MM.1S (cell line): ENCODE results near the gene PTRH1.

Experiments
- DNase-seq: peaks from one replicate; pipeline ENCODE4 v3.0.0-alpha.2; 2015
- H2AFZ ChIP-seq: fragments of 300-600 bp; sonication (generic); 2 replicates; pipeline ENCODE4 v1.6.0; 2016; ENCODE audit warnings: antibody characterized with exemption, low read length
- H3F3A ChIP-seq: fragments of 300-600 bp; sonication (generic); 2 replicates; pipeline ENCODE4 v1.6.1; 2016; ENCODE audit warnings: mild to moderate bottlenecking, antibody characterized with exemption, low read length, moderate library complexity, mixed read lengths; ENCODE audit not compliant: insufficient read depth
- H3K27ac ChIP-seq: fragments of 300-600 bp; sonication (generic); 2 replicates; pipeline ENCODE4 v1.5.1; 2016; ENCODE audit warnings: mild to moderate bottlenecking, low read length
- H3K27me3 ChIP-seq: fragments of 300-600 bp; sonication (generic); replicated peaks from 2 replicates; pipeline ENCODE4 v1.6.0; 2016; ENCODE audit warnings: low read length; ENCODE audit not compliant: insufficient read depth
- H3K36me3 ChIP-seq: fragments of 300-600 bp; sonication (generic); replicated peaks from 2 replicates; pipeline ENCODE4 v1.6.1; 2016; ENCODE audit warnings: mild to moderate bottlenecking, low read length, mixed read lengths; ENCODE audit not compliant: insufficient read depth
- H3K4me1 ChIP-seq: fragments of 300-600 bp; sonication (generic); 2 replicates; pipeline ENCODE4 v1.6.1; 2016; ENCODE audit warnings: low read length, mixed read lengths
- H3K4me2 ChIP-seq: fragments of 300-600 bp; sonication (generic); 2 replicates; pipeline ENCODE4 v1.6.0; 2016; ENCODE audit warnings: low read depth, low read length
- H3K4me3 ChIP-seq: fragments of 300-600 bp; sonication (generic); 2 replicates; pipeline ENCODE4 v1.5.1; 2016; ENCODE audit warnings: low read length, mixed read lengths
- H3K79me2 ChIP-seq: fragments of 300-600 bp; sonication (generic); 2 replicates; pipeline ENCODE4 v1.6.1; 2016; ENCODE audit warnings: mixed run types, low read length, mixed read lengths
- H3K9ac ChIP-seq: fragments of 300-600 bp; sonication (generic); 2 replicates; pipeline ENCODE4 v1.6.1; 2016; ENCODE audit warnings: low read length, mixed read lengths
- H3K9me2 ChIP-seq: fragments of 300-600 bp; sonication (generic); replicated peaks from 2 replicates; pipeline ENCODE4 v1.6.1; 2016; ENCODE audit warnings: mild to moderate bottlenecking, low read length, mixed read lengths; ENCODE audit not compliant: insufficient read depth
- H3K9me3 ChIP-seq: fragments of 300-600 bp; sonication (generic); replicated peaks from 2 replicates; pipeline ENCODE4 v1.6.1; 2016; ENCODE audit warnings: mild to moderate bottlenecking, low read length, mixed read lengths; ENCODE audit not compliant: insufficient read depth
- H4K20me1 ChIP-seq: fragments of 300-600 bp; sonication (generic); 2 replicates; pipeline ENCODE4 v1.6.1; 2016; ENCODE audit warnings: mild to moderate bottlenecking, low read length, moderate library complexity, mixed read lengths; ENCODE audit not compliant: insufficient read depth
- CTCF ChIP-seq: fragments of 300-600 bp; sonication (generic); IDR thresholded peaks from 2 replicates; pipeline ENCODE4 v1.5.1; 2016; ENCODE audit warnings: antibody characterized with exemption, low read length, mixed read lengths
- EZH2 ChIP-seq: fragments of 300-600 bp; sonication (generic); optimal IDR thresholded peaks from 2 replicates; pipeline ENCODE3; 2017; ENCODE audit warnings: low read depth, mild to moderate bottlenecking, antibody characterized with exemption, low read length, mixed read lengths
- EZH2phosphoT487 ChIP-seq: fragments of 300-600 bp; sonication (generic); IDR thresholded peaks from 2 replicates; pipeline ENCODE4 v1.6.1; 2018; ENCODE audit warnings: antibody characterized with exemption, low read length

Gene PTRH1

GRCh38 chr9:127742435-127743088 lies 27.1 kb upstream of the PTRH1 start:
- Histone ChIP-seq H3K9me2 (no peaks in the 10 kb centered on the region), H3K27ac (no peak overlapping the region), H3K9me3 (no peaks in the 10 kb centered on the region), H3K4me2 (no peak overlapping the region), H3K79me2 (no peaks in the 10 kb centered on the region), H4K20me1 (no peaks in the 10 kb centered on the region), H2AFZ (no peak overlapping the region), H3K4me1 (no peaks in the 10 kb centered on the region), H3K4me3 (no peak overlapping the region), H3F3A (0 out of 2 replicates have a peak, but pooled peaks cover 7% of the 10 kb centered on the region), H3K9ac (no peak overlapping the region), H3K27me3 (no peaks in the 10 kb centered on the region), H3K36me3 (no peaks in the 10 kb centered on the region)
- TF ChIP-seq EZH2phosphoT487, result no peak
- TF ChIP-seq EZH2, result no peak
- no peak for TF ChIP-seq CTCF
- DNase-seq, result no peak

DNA sequence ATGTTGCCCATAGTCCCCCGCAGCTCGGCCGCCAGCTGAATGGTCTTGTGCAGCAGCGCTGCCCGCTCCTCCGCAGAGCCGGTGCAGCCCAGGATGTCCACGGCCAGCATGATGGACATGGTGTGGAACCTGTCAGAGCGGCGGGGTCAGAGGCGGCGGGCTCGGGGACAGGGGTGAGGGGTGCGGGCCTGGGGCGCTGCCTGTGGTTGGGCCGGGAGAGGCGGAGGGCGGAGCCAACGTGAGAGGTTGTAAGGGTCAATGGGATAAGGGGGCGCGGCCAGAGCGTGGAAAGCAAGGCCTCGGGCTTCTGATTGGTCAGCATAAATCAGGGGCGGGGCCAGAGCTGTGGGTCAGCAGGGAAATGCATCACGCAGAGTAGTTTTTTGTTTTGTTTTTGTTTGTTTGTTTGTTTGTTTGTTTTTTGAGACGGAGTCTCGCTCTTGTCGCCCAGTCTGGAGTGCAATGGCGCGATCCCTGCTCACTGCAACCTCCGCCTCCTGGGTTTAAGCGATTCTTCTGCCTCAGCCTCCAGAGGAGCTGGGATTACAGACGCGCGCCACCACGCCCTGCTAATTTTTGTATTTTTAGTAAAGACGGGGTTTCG lies 26.5 kb upstream of the PTRH1 start:
- H3K9ac ChIP-seq, result no peak overlapping the region
- no peaks in the 10 kb centered on the region for H4K20me1 ChIP-seq
- TF ChIP-seq EZH2 (no peak), CTCF (no peak), EZH2phosphoT487 (no peak)
- H2AFZ ChIP-seq, result no peak overlapping the region
- no peak overlapping the region for H3K4me2 ChIP-seq
- H3K27ac ChIP-seq, result no peak overlapping the region
- H3K4me1 ChIP-seq, result peaks cover 4% of the 10 kb centered on the region; the same call in 1 of the 2 replicates
- H3K79me2 ChIP-seq, result no peaks in the 10 kb centered on the region
- peaks cover 12% of the 10 kb centered on the region for H3F3A ChIP-seq
- no peaks in the 10 kb centered on the region for H3K9me3 ChIP-seq
- no peak for DNase-seq
- H3K9me2 ChIP-seq, result no peaks in the 10 kb centered on the region
- no peaks in the 10 kb centered on the region for H3K27me3 ChIP-seq
- no peaks in the 10 kb centered on the region for H3K36me3 ChIP-seq
- H3K4me3 ChIP-seq, result no peak overlapping the region

DNA sequence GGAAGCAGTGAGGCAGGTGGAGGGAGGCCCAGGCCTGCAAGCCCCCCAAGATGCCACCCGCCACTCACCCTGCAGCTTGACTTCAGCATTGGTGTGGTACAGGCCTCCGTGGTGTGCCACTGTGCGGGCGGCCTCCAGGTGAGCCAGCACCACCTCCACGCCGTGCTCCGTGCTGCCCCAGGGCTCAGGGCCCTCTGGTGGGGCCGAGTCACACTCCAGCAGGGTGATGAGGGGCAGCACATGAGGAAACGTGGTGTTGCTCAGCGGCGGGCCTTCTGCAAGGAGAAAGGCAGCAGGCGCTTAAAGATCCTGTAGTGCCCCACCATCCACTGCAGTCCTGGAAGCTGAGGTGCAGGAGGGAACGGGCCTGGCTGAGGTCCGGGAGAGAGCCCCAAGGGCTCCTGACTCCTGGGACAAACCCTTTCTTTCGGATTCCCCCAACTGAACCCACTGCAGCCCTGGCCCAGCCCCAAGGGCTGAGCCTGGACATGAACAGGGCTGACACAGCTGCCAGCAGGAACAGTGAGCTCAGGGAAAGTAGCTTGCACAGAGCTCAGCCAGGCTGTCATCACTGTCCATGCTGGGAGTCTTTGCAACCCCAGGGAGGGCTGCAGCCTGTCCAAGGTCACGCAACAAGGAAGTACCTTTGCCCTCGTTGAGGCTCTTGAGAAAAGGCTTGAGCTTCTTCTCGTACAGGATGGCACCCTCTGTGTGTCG lies 24.3 kb upstream of the PTRH1 start:
- H3K4me3 ChIP-seq, result no peak overlapping the region
- peaks cover 23% of the 10 kb centered on the region for H3F3A ChIP-seq
- no peak overlapping the region for H3K4me2 ChIP-seq
- H3K9me2 ChIP-seq, result no peaks in the 10 kb centered on the region
- no peaks in the 10 kb centered on the region for H3K36me3 ChIP-seq
- TF ChIP-seq CTCF, result no peak
- TF ChIP-seq EZH2, result no peak
- no peak for TF ChIP-seq EZH2phosphoT487
- H3K27me3 ChIP-seq, result no peaks in the 10 kb centered on the region
- H3K4me1 ChIP-seq, result peaks cover 16% of the 10 kb centered on the region
- H2AFZ ChIP-seq, result no peak overlapping the region
- H3K9me3 ChIP-seq, result no peaks in the 10 kb centered on the region
- H3K79me2 ChIP-seq, result no peaks in the 10 kb centered on the region
- no peaks in the 10 kb centered on the region for H4K20me1 ChIP-seq
- H3K9ac ChIP-seq, result no peak overlapping the region
- DNase-seq, result no peak
- H3K27ac ChIP-seq, result no peak overlapping the region
